ENCODE measurements around the gene CASP10. TPM values are rescaled to one million over a fixed set of nuclear protein-coding genes. Genes with fewer than 3 reads are reported as not detected.

Gene CASP10
- total and polyA plus RNA-seq, 2 of the 8 experiments (the other 6 are each of a cell fraction or from before 2014, with no cell fraction given): 2.3 to 4.0 TPM

DNA sequence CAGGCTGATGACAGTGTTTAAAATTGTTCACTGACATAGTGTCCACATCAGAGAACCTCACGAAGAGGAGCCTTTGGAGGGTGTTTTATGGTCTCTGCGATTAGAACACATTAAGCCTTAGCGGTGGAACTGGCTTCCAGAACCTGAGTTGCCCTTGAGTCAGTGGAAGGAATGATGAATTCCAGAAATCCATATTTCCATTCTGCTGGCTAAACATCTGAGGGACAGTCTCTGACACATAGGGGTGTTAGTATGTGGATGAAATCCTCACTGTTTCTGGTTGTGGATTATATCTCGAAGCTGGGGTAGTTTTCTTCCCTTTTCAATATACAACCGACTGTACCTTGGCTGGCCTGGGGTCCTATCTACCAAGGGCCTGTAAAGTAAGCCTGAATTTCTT lies 4.0 kb downstream of the CASP10 start:
- Histone ChIP-seq H4K8ac (ENCODE audit: extremely low read depth, insufficient read depth, low read length) (no peak overlapping the region), H2BK5ac (ENCODE audit: low read depth, low read length) (no peak overlapping the region), H3K4me1 (replicated peaks in 1 of 4; ENCODE audit: control insufficient read depth in 3 of 4, insufficient read depth in 4 of 4, low read length in 3 of 4) (no peaks in the 10 kb centered on the region), H4K5ac (ENCODE audit: insufficient read length, low read depth, low read length) (no peak overlapping the region), H3K23me2 (ENCODE audit: low read depth, low read length) (no peaks in the 10 kb centered on the region), H4K91ac (replicated peaks; ENCODE audit: insufficient read length, low read length) (no peak overlapping the region), H2BK20ac (ENCODE audit: low read length) (no peak overlapping the region), H3K9me3 (ENCODE audit: insufficient read depth in 2 of 2, low read depth in 1 of 2, low read length in 1 of 2) (no peaks in the 10 kb centered on the region), H3K36me3 (ENCODE audit: control insufficient read depth in 2 of 4, insufficient read depth in 4 of 4, low read length in 3 of 4) (no peaks in the 10 kb centered on the region), H3K27ac (ENCODE audit: low read depth, low read length) (no peak overlapping the region), H3K9ac (replicated peaks in 1 of 4; ENCODE audit: extremely low read depth in 1 of 4, low read depth in 3 of 4, low read length in 3 of 4) (no peak overlapping the region), H3K79me2 (ENCODE audit: control insufficient read depth in 1 of 2, insufficient read depth in 2 of 2, low read length in 2 of 2) (no peaks in the 10 kb centered on the region), H3K23ac (ENCODE audit: insufficient read length) (no peak overlapping the region), H2BK12ac (ENCODE audit: low read depth, low read length) (no peak overlapping the region), H3K79me1 (ENCODE audit: low read depth, low read length) (no peaks in the 10 kb centered on the region), H2AK5ac (ENCODE audit: low read depth, low read length) (no peak overlapping the region), H3K14ac (ENCODE audit: insufficient read length) (no peak overlapping the region), H2BK15ac (ENCODE audit: low read length) (no peak overlapping the region), H4K20me1 (replicated peaks in 1 of 2; ENCODE audit: control insufficient read depth in 1 of 2, insufficient read depth in 2 of 2, low read length in 2 of 2) (no peaks in the 10 kb centered on the region), H3K18ac (ENCODE audit: extremely low read depth, low read length) (no peak overlapping the region), H3K56ac (replicated peaks; ENCODE audit: insufficient read length, low read depth, low read length) (no peak overlapping the region), H3K27me3 (replicated peaks in 1 of 4; ENCODE audit: control insufficient read depth in 3 of 4, extremely low read depth in 1 of 4, insufficient read depth in 3 of 4, low read length in 3 of 4) (no peaks in the 10 kb centered on the region), H2AFZ (ENCODE audit: low read length) (no peak overlapping the region), H3K4me2 (ENCODE audit: insufficient read depth in 1 of 2, low read depth in 2 of 2, low read length in 2 of 2) (no peak overlapping the region), H3K4me3 (ENCODE audit: extremely low read depth in 1 of 4, insufficient read depth in 2 of 4, low read depth in 3 of 4, low read length in 4 of 4) (no peak overlapping the region), H3K4ac (replicated peaks; ENCODE audit: insufficient read length, low read depth, low read length) (no peak overlapping the region), H2BK120ac (replicated peaks; ENCODE audit: low read depth, low read length) (no peak overlapping the region)
- no peak for FAIRE-seq
- CTCF ChIA-PET (ENCODE audit: partially characterized antibody): interaction anchor here (1.6 kb wide), 1 partner anchor 45 kb away, joined by 5 read pairs; no protein-coding TSS in a partner anchor
- POLR2A ChIA-PET (ENCODE audit: partially characterized antibody): no interaction called here
- no peak for DNase-seq (ENCODE audit: low read depth in 1 of 2, low spot score in 2 of 2)
- WGBS, 2 experiments (ENCODE audit: extremely low coverage in 1 of 2, insufficient coverage in 1 of 2, insufficient read length in 1 of 2, insufficient replicate concordance in 2 of 2, low coverage in 1 of 2, low lambda C conversion rate in 2 of 2, missing lambda C conversion rate in 1 of 2): 93% methylated on average over 5 of the region's 5 CpGs; no CpG with 5 or more reads in 1 of the 2 experiments
- TF ChIP-seq PHF8 (conservative IDR thresholded peaks at IDR 0.05; ENCODE audit: low read depth, low read length): no peak
- no peak for TF ChIP-seq CHD2 (IDR thresholded peaks at IDR 0.05; ENCODE audit: low read length)
- no peak for TF ChIP-seq SIN3A (conservative IDR thresholded peaks at IDR 0.05 in 1 of 2, IDR thresholded peaks at IDR 0.05 in 1 of 2; ENCODE audit: low read depth in 1 of 2, low read length in 2 of 2)
- no peak for TF ChIP-seq NRF1 (IDR thresholded peaks at IDR 0.05; ENCODE audit: low read depth, low read length)
- no peak for TF ChIP-seq FOSL1 (IDR thresholded peaks at IDR 0.05; ENCODE audit: insufficient read depth, low read depth, low read length)
- no peak for TF ChIP-seq KDM1A (IDR thresholded peaks at IDR 0.05; ENCODE audit: borderline replicate concordance, low read length)

All from H1 (cell line).